HG02623 (cell line): Measurements from ENCODE around the gene NEMP1.
"Not testable (repeated sequence)": the region's sequence is repeated elsewhere in the genome, so short reads cannot be mapped to it uniquely, and the experiment has no call there.

Experiments
- ATAC-seq: cut with Tn5 transposase; IDR thresholded peaks from one replicate; pipeline ENCODE4 v1.9.1; 2021; ENCODE audit warnings: moderate library complexity; ENCODE audit not compliant: unreplicated experiment

Gene NEMP1

DNA sequence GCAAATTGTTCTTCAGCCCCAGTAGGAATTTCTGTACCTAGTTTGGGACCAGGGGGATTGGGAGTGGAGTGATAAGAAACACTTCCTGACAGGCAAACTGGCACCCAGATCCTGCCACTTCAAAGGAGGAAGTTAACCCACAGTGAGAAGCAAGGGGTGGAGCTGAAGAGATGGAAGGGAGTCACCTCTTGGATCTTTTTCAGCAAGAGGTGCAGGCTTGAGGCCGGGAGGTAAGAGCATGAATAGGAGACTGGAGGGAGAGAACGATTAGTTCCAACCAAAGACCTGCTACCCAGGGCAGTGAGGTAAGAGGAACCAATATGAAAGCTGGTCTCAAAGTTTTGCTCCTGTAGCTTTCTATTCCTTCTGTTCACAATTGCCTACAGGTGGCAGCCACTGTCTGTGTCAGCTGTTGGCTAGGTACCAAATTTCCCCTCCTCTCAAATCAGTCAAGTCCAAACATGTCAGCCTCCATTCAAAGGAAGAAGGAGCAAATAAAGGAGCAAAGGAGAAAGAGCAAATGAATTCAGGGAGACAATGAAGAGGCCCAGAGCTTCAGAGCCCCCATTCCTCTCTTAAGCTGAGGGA lies 47.4 kb downstream of the NEMP1 start:
- no peak for ATAC-seq

DNA sequence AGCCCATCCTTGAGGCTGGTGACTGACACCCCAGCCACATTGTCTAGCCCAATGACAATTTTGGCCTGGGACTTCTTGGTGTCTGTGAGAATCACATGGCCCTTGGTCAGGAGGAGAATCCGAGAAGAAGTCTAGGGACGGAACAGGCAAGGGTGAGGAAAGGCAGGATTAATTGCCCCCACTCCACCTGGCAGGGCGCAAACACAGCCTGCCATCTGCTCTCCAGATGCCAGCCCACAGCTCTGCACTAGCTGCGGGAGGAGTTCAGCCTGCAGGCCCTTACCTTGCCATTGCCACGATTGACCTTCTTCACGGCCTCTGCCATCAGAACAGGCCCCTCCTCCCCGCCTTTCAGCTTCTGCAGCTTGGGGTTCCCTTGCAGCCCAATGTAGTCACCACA lies 49.1 kb downstream of the NEMP1 start:
- no peak for ATAC-seq

DNA sequence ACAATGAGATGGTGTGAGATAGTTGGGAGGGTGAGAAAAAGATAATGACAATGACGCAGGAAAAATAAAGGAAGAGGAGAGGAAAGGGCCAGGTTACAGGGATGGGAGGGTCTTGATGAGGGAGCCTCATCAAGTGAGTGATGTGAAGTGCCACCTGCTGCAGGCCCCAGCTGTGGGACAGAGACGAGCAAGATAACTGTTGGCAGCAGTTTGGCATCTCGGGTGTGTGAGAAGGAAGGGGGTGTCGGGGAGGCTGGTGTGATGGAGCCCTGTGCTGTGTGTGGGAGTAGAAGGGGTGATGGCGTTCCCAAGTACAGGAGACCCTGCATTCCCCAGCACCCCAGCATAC lies 50.8 kb downstream of the NEMP1 start:
- ATAC-seq, result no peak

DNA sequence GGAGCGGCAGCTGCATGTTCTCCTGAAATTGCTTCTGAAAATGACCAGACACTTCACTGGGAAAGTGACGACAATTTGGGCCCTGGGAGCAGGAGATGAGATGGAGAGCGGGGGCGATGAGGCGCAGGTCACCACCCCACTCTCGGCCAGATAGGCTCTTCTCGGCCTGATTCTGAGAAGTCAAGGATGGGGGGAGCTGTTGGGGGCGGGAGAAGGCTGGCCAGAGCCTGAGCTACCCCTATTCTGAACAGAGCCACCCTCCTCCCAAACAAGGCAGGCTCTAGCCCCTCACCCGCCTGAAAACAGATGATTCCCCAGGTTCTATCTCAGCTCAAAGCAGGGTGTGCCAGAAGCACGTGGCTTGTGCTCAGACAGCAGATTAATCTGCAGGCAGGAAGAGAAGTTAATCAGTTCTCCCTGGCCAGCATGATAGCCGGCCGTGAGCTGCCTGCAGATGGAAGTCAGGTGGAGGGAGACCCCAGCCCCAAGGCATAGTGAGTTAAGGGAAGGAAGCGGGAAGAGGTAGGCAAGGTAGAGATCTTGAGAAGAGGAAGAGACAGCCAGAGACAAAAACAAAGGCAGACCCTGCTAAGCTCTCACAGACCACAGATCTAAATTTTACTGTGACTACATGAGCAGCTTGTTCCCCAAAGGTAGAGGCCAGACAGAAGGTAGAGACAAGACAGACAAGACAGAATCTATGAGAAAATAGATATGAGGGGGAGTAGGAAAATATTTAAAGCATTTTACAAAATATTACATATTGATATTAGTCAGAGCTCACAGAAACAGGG lies 51.4 kb downstream of the NEMP1 start:
- no peak for ATAC-seq

DNA sequence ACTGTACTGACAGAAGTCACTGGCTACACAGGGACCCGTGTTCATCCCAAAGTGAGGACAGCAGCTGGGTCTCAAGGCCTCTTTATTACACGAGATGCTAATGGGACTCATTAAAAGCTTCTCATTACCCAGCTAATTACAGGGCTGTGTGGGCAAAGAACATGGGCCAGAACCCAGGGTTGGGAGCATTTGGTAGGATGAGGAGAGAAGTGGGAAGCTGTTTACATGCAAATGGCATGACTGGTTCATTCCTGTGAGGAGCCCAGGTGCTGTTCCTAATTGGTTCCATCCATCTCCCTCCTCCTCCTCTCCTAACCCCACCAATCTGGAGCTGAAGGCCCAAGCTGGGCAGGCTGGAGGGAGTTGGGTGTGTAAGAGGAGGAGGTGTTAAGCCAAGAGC lies 53.4 kb downstream of the NEMP1 start:
- no peak for ATAC-seq

DNA sequence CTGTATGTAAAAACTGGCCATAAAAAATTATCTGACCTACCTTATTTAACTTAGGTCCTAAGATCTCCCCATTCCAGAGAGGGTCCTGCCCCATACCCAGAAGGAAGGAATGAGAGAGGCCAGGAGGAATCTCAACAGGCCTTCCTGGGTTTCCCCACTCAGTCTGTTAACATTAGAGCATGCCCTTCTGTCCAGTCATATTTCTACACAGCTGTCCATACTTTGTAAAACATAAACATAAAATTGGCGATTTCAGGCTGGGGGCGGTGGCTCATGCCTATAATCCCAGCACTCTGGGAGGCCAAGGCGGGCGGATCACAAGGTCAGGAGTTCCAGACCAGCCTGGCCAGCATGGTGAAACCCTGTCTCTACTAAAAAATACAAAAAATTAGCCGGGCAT lies 56.3 kb downstream of the NEMP1 start:
- not testable (repeated sequence) for ATAC-seq

DNA sequence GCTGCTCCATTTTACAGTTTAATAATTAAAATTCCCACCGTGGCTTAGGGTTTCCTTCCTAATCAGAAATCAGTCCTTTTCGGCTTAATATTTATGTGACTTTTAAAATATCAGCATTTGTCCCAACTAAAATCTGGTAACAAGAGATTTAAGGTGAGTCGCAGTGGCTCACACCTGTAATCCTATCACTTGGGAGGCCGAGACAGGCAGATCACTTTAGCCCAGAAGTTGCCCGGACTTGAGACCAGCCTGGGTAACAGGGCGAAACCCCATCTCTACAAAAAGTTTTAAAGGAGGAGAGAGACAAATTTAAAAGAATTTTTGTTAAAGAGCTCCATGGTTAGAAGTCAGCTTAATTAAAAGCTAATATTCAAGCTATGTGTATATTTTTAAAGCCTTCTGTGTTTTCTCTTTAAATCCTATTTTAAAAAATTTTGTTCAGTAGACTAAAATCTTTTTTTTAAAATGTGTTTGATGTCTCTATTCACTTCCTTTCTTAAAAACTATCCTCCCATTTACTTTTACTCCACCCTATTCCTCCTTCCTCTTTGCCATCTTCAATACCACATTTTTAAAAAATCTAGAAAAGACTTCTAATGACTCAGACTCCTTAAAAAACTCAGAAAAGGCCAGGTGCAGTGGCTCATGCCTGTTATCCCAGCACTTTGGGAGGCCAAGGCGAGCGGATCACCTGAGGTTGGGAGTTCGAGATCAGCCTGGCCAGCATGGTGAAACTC lies 58.4 kb downstream of the NEMP1 start:
- ATAC-seq, result no peak

DNA sequence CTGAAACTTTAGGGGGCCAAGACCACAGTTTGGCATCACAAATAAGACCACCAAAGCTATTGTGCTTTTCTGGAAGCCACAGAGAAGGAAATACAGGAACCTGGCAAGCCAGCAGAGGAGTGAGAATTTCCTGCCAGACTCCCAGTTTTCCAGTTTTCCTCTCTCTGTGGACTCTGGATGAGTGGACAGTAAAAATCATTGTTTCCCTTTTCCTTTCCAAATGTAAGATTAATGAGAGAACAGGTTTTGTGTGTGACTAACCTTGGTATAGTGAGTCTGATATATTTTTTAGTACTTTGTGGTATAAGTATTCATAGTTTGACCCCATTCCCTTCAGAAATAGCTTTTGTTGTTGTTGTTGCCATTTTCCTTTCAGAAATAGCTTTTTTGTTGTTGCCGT lies 59.7 kb downstream of the NEMP1 start:
- no peak for ATAC-seq

DNA sequence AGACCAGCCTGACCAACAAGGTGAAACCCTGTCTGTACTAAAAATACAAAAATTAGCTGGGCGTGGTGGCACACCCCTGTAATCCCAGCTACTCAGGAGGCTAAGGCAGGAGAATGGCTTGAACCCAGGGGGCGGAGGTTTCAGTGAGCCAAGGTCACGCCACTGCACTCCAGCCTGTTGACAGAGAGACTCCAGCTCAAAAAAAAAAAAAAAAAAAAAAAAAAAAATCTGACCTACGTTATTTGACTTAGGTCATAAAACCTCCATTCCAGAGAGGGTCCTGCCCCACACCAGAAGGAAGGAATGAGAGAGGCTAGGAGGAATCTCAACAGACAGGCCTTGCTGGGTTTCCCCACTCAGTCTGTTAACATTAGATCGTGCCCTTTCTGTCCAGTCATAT lies 60.2 kb downstream of the NEMP1 start:
- ATAC-seq, result not testable (repeated sequence)

DNA sequence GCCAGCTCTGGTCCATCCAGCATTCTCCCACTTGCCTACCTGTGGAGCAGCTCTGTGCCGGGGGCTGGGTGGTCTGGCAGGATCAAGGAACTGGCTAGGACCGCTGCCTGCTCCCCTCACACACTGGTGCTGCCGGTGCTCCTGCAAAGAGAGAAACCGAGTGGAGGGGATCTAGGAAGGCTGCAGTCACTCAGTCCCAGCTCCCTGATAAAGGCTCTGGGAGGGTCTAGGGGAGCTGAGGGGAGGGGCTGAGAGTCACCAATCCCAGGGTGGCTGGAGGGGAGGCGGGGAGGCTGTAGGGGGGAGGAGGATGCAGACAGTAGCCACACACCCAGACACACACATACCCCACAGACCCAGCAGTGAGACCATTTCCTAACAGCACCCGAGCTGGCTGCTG lies 62.2 kb downstream of the NEMP1 start, which contains the start of gene TAC3:
TSS of gene TAC3 (minus strand) at position 182 of the 400 bp plus-strand sequence. CDS start 732 bp downstream, outside the sequence.
- no peak for ATAC-seq

DNA sequence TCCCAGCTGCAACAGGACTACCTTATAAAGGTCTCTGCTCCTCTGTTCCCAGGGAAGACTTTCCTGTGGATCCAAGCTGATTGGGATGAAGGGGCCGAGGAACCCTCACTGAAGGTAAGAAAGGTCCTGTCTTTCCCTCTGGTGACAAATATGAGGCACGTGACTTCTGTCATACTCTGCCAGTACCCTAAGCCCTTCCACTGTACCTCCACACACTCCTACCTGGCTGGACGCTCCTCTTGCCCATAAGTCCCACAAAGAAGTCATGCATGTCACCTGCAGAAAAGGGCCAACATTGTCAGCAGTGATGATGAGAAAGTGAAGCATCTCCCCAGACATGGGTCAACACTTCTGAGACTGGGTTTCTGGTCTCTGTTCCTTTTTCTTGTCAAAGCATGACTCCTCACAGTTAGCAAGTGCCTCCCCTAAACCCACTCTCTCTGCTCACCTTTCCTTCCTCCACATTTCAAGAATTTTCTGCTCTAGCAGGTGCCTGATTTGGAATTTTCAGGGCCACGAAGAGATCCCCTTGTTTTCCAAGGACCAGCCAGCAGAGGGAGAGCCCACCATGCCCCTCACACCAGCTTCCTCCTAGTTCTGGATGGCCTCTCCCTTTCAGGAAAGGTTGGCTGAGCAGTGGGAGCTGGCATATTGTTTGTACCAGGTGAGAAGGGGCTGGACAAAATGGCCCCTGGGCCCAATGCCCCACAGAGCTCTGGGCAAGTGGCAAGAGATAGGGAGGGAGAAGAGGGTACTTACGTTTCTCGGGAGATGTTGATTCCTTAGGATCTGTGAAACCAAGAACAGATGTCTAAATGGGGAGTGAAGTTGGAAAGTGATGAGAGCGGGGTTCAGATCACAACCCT lies 65.8 kb downstream of the NEMP1 start:
- ATAC-seq, result peak; percentile 72

DNA sequence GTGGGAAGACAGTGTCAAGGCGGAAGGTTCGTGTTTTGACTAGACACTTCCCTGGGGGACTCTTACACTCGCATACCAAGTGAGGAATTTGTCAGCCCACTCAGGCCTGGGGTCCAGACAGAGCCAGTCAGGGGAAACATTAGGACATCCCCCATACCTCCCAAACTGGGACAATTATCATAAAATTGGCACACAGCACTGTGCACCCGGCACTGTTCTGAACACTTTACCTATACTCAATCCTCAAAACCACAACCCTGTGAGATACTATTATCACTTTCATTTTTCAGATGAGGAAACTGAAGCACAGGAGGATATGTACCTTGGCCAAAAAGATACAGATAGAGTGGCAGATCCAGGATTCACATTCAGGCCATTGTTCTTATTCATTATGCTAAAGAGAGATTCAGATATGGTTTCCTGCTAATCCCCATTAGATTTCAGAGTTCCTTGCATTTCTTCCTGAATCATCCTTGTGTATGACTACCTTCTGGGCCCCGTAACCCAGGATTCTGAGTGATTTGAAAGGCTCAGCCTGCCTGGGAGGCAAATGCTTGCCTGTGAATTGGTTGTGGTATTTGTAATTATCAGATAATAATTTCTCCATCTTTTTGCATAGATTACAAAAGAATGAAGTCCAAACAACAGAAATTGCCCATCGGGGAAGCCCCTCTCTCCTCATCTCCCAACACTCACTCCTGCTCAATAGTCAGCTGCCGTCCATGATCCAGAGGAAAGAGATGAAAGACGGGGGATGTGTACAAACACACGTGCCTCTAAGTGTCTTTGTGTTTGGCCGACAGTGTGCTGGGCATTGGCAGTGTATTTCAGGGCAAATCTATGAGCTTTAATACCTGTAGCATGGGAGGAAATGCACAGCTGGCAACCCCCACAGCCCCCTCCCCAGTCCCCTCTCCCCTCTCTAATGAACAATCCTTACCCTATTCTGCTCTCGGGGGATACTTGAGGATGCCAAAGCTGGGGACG lies 66.9 kb downstream of the NEMP1 start:
- ATAC-seq, result no peak

DNA sequence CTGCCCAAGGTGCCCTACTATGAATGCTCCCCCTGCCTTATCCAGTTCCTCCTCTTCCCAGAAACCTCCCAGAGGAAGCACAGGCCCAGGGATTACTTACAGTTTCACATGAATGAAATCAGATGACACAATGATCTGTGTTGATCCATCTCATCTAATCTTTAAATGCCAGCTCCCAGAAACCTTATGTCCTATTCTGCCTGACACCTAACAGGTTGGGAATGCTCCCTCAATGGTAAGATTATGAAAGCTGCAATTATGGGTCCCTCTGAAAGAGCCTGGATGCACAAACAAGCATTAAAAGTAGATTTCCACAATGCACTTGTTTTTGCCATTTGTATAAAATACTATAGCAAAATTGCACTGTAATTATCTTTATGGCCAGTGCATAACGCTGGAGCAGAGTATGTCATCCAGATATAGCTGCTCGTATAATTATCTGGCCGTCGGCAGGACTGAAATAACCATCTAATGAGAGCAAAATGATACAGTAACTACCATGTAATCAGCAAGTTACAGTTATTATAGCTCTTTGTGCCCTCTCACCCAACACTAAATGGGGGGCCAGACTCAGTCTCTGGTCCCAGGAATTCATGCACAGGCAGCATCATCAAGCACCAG lies 67.9 kb downstream of the NEMP1 start:
- no peak for ATAC-seq

DNA sequence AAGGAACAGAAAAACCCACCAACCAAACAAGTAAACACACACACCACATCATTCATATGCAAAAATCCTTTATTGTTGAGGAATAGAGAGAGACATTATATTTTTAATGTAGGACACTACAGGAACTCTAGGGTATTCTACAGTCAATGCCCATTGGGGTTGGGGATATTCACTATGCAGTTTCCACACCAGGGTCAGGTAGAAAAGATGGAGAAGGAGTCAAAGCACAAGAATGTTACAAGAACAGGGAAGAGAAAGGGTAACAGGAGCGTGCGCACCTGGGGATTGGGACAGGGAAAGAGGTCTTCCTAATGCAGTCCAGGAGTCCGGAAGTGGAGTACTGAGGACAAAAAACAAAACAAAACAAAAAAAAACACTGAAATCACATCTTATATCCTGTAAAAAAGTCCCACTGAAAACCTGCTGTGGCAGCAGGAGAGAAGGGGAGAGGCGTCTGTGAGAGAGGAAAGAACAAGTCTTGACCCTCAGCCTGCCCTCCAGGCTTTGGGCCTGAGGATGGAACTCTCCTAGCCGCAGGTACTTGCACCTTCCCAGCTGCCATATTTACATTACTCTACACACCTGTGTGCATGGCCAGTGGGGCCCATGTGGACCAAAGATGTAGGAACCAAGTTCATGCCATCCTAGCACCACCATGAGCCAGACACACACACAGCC lies 68.5 kb downstream of the NEMP1 start:
- ATAC-seq, result no peak

DNA sequence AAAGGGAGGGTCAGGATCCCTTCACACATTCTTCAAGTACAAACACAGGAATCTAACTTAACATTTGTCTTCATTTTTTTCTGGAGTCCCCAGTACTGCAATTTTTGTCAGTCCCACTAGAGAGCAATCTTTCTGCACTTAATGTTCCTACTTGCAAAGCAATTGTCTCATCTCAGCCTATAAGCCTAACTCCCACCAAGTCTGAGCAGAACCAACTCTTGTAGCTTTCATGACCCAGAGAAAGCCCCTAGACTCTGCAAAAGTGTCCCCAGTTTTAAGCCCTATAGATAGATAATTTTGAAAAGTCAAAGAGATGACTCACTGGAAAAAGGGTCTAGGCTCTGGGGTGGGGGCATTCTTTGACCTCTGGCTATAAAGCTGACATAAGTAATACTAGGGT lies 70.4 kb downstream of the NEMP1 start:
- no peak for ATAC-seq

DNA sequence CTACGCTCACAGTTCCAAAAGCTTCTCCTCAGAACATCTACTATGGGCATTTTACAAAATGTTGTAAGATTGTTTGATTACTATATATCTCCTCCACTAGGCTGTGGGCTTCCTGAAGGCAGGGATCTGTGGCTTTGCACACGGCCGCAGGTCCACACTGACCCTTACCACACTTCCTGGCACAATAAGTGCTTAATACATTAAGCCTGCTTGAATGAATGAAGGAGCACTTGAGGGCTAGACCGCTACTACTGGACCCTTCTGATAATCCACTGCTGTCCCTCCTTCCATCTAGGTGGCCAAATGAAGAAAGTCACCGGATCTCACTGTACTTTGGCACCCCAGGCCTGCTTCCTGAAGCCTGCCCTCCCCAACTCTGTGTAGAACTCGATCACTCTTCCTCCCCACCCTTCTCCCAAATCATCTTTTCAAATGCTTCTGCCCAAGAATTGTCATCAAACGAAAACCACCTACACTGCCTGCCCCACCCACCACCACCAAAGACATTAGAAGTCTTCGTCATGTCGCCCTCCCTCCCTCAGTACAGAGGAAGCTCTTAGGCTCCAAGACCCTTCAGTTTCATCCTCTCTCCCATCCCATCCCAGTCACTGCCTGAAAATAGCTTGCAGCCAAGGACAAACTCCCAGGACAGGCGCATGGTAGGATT lies 71.6 kb downstream of the NEMP1 start:
- ATAC-seq, result no peak

DNA sequence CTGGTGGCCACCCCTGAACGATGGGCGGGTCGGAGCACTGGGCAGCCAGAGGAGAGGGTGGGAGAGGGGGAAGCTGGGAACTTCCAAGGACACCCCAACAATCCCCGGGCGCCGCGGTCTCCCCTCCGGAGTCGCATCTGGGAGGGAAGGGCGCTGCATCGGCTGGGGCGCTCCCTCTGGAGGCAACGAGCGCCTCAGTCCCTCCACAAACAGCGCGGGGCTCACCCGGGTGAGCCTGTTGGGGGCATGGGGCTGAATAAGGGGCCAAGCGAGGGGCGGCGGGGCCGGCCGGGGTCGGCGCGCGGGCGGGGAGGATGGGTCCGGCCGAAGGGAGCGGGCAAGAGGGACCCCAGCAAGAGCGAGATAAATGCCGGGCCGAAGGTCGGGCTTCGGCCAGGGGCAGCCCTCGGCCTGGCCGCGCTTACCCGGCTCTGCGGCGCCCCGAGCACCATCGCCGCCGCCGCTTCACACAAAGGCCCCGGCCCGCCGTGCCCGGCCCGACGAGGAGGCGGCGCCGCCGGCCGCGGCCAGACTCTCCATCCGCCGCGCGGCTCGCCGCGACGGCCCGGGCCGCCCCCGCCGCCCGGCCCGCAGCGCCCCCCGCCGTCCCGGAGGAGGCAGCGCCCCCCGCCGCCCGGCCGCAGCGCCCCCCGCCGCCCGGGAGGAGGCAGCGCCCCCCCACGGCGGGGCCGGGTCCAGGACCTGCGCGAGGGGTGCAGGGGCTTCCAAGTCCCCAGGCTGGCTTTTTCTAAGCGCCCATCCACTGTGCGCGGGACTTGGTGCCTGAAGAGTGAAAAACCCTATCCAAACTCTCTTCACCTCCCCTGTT lies 72.4 kb downstream of the NEMP1 start, which contains the start of gene ZBTB39:
TSS of gene ZBTB39 (minus strand) at position 567 of the 829 bp plus-strand sequence. CDS start 1,629 bp downstream, outside the sequence.
- ATAC-seq, result peak; percentile 56
